Hepatocyte (in vitro differentiated cells): ENCODE measurements around the gene BLACAT1.

Source experiments
- CTCF ChIP-seq: fragments of 200-600 bp; sonication (generic); IDR thresholded peaks from 2 replicates; pipeline ENCODE4 v1.5.1; 2016; ENCODE audit warnings: antibody characterized with exemption, mild to moderate bottlenecking; ENCODE audit not compliant: poor library complexity
- EZH2 ChIP-seq: fragments of 200-600 bp; sonication (generic); IDR thresholded peaks from 2 replicates; pipeline ENCODE4 v1.6.1; 2016; ENCODE audit warnings: antibody characterized with exemption, mild to moderate bottlenecking, borderline replicate concordance
- EZH2phosphoT487 ChIP-seq: fragments of 200-600 bp; sonication (generic); IDR thresholded peaks from one replicate; pipeline ENCODE4 v1.6.1; 2018; ENCODE audit warnings: antibody characterized with exemption, mild to moderate bottlenecking, low read depth, moderate library complexity; ENCODE audit not compliant: unreplicated experiment, severe bottlenecking

- no peak for TF ChIP-seq CTCF
- TF ChIP-seq EZH2, result no peak
- no peak for TF ChIP-seq EZH2phosphoT487
Observed at GRCh38 chr1:205499789-205500188, 43.9 kb upstream of the BLACAT1 start.
